GM20000 (cell line): ENCODE data around the gene COX17.
A peak's percentile ranks its signal among the peaks of the same experiment; 100 is the strongest.

Experiments
- DNase-seq: peaks from one replicate; pipeline ENCODE4 v3.0.0; 2012; ENCODE audit warnings: low spot score
- CTCF ChIP-seq: IDR thresholded peaks from 2 replicates; pipeline ENCODE4 v1.5.1; 2012; ENCODE audit warnings: mild to moderate bottlenecking, control low read depth; ENCODE audit errors: extremely low read depth, missing control alignments

The COX17 gene

DNA sequence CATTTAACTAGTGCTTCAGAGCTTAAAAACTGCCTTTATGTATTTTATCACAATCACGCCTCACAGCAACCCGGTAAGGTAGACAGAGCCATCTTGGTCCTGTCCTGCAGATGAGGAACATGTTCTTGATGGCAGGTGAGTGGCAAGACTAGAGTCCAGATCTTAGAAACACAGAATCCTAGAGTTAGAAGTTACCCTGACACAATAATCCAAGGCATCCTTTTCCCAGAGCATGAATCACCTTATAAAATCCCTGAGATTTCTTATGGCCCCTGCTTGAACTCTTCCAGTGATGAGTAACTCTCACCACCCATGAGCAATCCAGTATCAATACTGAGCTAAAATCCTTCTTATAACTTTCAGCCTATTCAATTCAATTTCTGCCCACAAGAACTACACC lies 33.7 kb downstream of the COX17 start:
- no peak for DNase-seq
- TF ChIP-seq CTCF: no peak

GRCh38 chr3:119642746-119643473 lies 34.3 kb downstream of the COX17 start:
- no peak for TF ChIP-seq CTCF

GRCh38 chr3:119641416-119641815 lies 35.8 kb downstream of the COX17 start:
- TF ChIP-seq CTCF: no peak
- DNase-seq: no peak

More at GRCh38 chr3:119642746-119643473, 34.3 kb downstream of the COX17 start:
- DNase-seq: no peak

DNA sequence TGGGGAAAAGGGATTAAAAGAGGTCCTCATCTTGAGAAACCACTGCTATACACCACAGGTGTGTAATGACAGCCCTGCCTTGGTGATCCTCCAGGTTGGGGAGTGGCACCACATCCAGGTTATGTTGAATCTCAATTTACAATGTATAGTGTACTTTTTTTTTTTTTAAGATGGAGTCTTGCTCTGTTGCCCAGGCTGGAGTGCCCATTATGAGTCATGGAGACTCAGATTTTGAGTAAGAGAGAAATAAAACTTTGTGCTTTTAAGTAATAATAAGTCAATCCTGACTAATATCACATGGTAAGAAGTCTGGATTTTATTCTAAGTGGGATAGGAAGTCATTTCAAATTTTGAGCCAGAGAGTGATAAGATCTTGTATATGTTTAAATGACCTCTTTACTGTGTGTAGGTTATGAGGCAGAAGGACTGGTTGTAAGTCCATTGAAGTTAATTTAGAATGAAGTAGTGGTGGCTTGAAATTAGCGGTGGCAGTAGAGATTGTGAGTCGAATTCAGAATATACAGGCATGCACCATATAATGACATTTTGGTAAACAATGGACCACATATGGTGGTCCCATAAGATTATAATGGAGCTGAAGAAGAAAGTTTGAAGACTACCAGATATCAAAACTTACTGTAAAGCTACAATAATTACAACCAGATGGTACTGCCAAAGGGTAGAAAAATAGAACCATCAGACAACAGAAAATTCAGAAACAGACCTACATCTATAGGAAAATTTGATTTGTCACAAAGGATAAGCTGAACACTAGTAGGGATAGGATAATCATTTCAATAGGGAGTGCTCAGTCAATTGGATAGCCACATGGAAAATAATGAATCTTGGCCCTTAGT lies 37.5 kb downstream of the COX17 start:
- no peak for TF ChIP-seq CTCF
- DNase-seq: no peak

- peak; percentile 30 for DNase-seq
- TF ChIP-seq CTCF: no peak
Measured at GRCh38 chr3:119637679-119638477, 39.3 kb downstream of the COX17 start.

GRCh38 chr3:119636891-119637611 lies 40.2 kb downstream of the COX17 start:
- no peak for TF ChIP-seq CTCF
- DNase-seq: no peak
